ENCODE results near the gene CEP135.

CEP135 gene

GRCh38 chr4:55977811-55978210 lies 29.1 kb downstream of the CEP135 start:
- Histone ChIP-seq H4K20me1 (ENCODE audit: insufficient read depth) (no peaks in the 10 kb centered on the region), H3K4me2 (no peak overlapping the region), H3K79me2 (ENCODE audit: insufficient read depth, low read depth) (no peaks in the 10 kb centered on the region), H3K9ac (no peak overlapping the region), H3K36me3 (ENCODE audit: insufficient read depth) (no peaks in the 10 kb centered on the region), H3K27me3 (ENCODE audit: insufficient read depth, low read depth) (no peaks in the 10 kb centered on the region), H2AFZ (ENCODE audit: low read depth) (no peak overlapping the region), H3K4me3 (IDR thresholded peaks at IDR 0.05; ENCODE audit: insufficient read depth, low read depth, low read length) (no peak overlapping the region), H3K4me1 (ENCODE audit: low read depth, poor library complexity, severe bottlenecking) (peaks cover 10% of the 10 kb centered on the region), H3K27ac (no peak overlapping the region)
- TF ChIP-seq CTCF (conservative IDR thresholded peaks at IDR 0.05; ENCODE audit: low read depth, low read length) = no peak

- no peak for TF ChIP-seq CTCF (conservative IDR thresholded peaks at IDR 0.05; ENCODE audit: low read depth, low read length)
- Histone ChIP-seq H3K27me3 (ENCODE audit: insufficient read depth, low read depth) (no peaks in the 10 kb centered on the region), H4K20me1 (ENCODE audit: insufficient read depth) (no peaks in the 10 kb centered on the region), H3K4me2 (no peak overlapping the region), H3K36me3 (ENCODE audit: insufficient read depth) (no peaks in the 10 kb centered on the region), H3K79me2 (ENCODE audit: insufficient read depth, low read depth) (no peaks in the 10 kb centered on the region), H3K9ac (no peak overlapping the region), H3K4me1 (ENCODE audit: low read depth, poor library complexity, severe bottlenecking) (peaks cover 10% of the 10 kb centered on the region), H3K4me3 (IDR thresholded peaks at IDR 0.05; ENCODE audit: insufficient read depth, low read depth, low read length) (no peak overlapping the region), H2AFZ (ENCODE audit: low read depth) (no peak overlapping the region), H3K27ac (no peak overlapping the region)
These were observed 30.8 kb downstream of the CEP135 start for GRCh38 chr4:55979562-55979961.

GRCh38 chr4:55980725-55981124 lies 32.0 kb downstream of the CEP135 start:
- Histone ChIP-seq H3K9ac (no peak overlapping the region), H2AFZ (ENCODE audit: low read depth) (no peak overlapping the region), H3K4me1 (ENCODE audit: low read depth, poor library complexity, severe bottlenecking) (peaks cover 10% of the 10 kb centered on the region), H3K36me3 (ENCODE audit: insufficient read depth) (no peaks in the 10 kb centered on the region), H3K4me3 (IDR thresholded peaks at IDR 0.05; ENCODE audit: insufficient read depth, low read depth, low read length) (no peak overlapping the region), H3K27me3 (ENCODE audit: insufficient read depth, low read depth) (no peaks in the 10 kb centered on the region), H3K4me2 (no peak overlapping the region), H3K27ac (no peak overlapping the region), H4K20me1 (ENCODE audit: insufficient read depth) (no peaks in the 10 kb centered on the region), H3K79me2 (ENCODE audit: insufficient read depth, low read depth) (no peaks in the 10 kb centered on the region)
- TF ChIP-seq CTCF (conservative IDR thresholded peaks at IDR 0.05; ENCODE audit: low read depth, low read length) = no peak

GRCh38 chr4:55982976-55983375 lies 34.2 kb downstream of the CEP135 start:
- no peak overlapping the region for H3K27ac ChIP-seq
- H3K9ac ChIP-seq = no peak overlapping the region
- peaks cover 10% of the 10 kb centered on the region for H3K4me1 ChIP-seq (ENCODE audit: low read depth, poor library complexity, severe bottlenecking)
- H3K4me2 ChIP-seq = no peak overlapping the region
- H2AFZ ChIP-seq (ENCODE audit: low read depth) = no peak overlapping the region
- H3K36me3 ChIP-seq (ENCODE audit: insufficient read depth) = no peaks in the 10 kb centered on the region
- no peaks in the 10 kb centered on the region for H3K27me3 ChIP-seq (ENCODE audit: insufficient read depth, low read depth)
- H4K20me1 ChIP-seq (ENCODE audit: insufficient read depth) = no peaks in the 10 kb centered on the region
- no peak overlapping the region for H3K4me3 ChIP-seq (IDR thresholded peaks at IDR 0.05; ENCODE audit: insufficient read depth, low read depth, low read length)
- no peaks in the 10 kb centered on the region for H3K79me2 ChIP-seq (ENCODE audit: insufficient read depth, low read depth)
- no peak for TF ChIP-seq CTCF (conservative IDR thresholded peaks at IDR 0.05; ENCODE audit: low read depth, low read length)
